Progenitor cell of endocrine pancreas (in vitro differentiated cells): ENCODE results near the gene CD44. TPM values are rescaled to one million over a fixed set of nuclear protein-coding genes. Genes with fewer than 3 reads are reported as not detected.

Experiments
- DNase-seq: peaks from one replicate; pipeline ENCODE4 v3.0.0; 2021; ENCODE audit warnings: low spot score; ENCODE audit not compliant: unreplicated experiment
- H3K27ac Mint-ChIP-seq: 2 replicates; pipeline ENCODE4 v1.8.0; 2021; ENCODE audit warnings: mild to moderate bottlenecking, moderate library complexity, mixed read lengths
- H3K27me3 Mint-ChIP-seq: 2 replicates; pipeline ENCODE4 v1.8.0; 2021; ENCODE audit warnings: mixed read lengths
- H3K36me3 Mint-ChIP-seq: 2 replicates; pipeline ENCODE4 v1.8.0; 2022; ENCODE audit warnings: mixed read lengths; ENCODE audit not compliant: insufficient read depth
- H3K4me1 Mint-ChIP-seq: 2 replicates; pipeline ENCODE4 v1.8.0; 2021; ENCODE audit warnings: low read depth, mixed read lengths
- H3K4me3 Mint-ChIP-seq: 2 replicates; pipeline ENCODE4 v1.8.0; 2021; ENCODE audit warnings: low read depth, mild to moderate bottlenecking, moderate library complexity, mixed read lengths
- H3K9me3 Mint-ChIP-seq: 2 replicates; pipeline ENCODE4 v1.8.0; 2021; ENCODE audit warnings: low read depth, mixed read lengths
- total RNA-seq: library from RNA; stranded (reverse); gene quantifications from 2 replicates; pipeline ENCODE4 v1.2.1, GENCODE V29; 2021
- TF ChIP-seq, protein P1 (sequence below): fragments of 200-600 bp; sonication (generic); IDR thresholded peaks from one replicate; pipeline ENCODE4 v1.5.0; 2021; ENCODE audit warnings: antibody characterized with exemption, mild to moderate bottlenecking; ENCODE audit not compliant: unreplicated experiment

CD44 gene
- total RNA-seq, 1 donor from 2014 or later: 1.9 TPM

DNA sequence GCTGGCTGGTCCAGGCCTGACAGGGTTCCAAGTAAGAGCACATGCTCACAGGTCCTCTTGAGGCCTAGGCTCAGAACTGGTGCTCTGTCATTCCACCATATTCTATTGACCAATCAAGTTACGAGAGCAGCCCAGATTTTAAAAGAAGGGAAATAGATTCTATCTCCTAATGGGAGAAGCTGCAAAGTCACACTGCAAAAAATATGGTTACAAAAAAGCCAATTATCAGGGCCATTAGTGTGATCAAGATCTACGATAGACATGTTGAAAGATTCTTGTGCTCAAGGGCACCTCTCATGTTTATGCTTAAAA lies 96.1 kb downstream of the CD44 start:
- TF ChIP-seq, protein P1, sequence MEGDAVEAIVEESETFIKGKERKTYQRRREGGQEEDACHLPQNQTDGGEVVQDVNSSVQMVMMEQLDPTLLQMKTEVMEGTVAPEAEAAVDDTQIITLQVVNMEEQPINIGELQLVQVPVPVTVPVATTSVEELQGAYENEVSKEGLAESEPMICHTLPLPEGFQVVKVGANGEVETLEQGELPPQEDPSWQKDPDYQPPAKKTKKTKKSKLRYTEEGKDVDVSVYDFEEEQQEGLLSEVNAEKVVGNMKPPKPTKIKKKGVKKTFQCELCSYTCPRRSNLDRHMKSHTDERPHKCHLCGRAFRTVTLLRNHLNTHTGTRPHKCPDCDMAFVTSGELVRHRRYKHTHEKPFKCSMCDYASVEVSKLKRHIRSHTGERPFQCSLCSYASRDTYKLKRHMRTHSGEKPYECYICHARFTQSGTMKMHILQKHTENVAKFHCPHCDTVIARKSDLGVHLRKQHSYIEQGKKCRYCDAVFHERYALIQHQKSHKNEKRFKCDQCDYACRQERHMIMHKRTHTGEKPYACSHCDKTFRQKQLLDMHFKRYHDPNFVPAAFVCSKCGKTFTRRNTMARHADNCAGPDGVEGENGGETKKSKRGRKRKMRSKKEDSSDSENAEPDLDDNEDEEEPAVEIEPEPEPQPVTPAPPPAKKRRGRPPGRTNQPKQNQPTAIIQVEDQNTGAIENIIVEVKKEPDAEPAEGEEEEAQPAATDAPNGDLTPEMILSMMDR: no peak
- no peak for DNase-seq
- H3K36me3 Mint-ChIP-seq: no peaks in the 10 kb centered on the region
- peaks cover 5% of the 10 kb centered on the region for H3K4me1 Mint-ChIP-seq
- H3K9me3 Mint-ChIP-seq: no peaks in the 10 kb centered on the region
- no peak overlapping the region for H3K27ac Mint-ChIP-seq
- H3K4me3 Mint-ChIP-seq: no peak overlapping the region
- H3K27me3 Mint-ChIP-seq: peaks cover 6% of the 10 kb centered on the region

DNA sequence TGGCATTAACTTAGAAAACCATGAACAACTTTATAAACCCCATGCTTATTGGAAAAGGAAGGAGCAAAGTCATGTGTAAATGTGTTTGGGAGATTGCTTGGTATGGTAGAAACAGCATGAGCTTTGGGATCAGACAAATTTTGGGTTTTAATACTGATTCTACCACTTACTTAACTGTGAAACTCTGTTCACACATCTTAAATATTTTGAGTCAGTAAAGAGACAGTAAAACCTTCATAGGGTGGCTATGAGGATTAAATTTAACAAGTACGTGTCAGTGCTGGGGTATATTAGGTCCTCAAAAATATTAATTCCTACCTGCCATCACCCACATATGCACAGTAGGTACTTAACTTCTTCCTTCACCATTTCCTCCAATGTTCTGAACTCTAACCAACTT lies 96.5 kb downstream of the CD44 start:
- H3K27me3 Mint-ChIP-seq: peaks cover 7% of the 10 kb centered on the region
- H3K4me3 Mint-ChIP-seq: no peak overlapping the region
- no peak overlapping the region for H3K27ac Mint-ChIP-seq
- TF ChIP-seq, protein P1: no peak
- H3K9me3 Mint-ChIP-seq: no peaks in the 10 kb centered on the region
- peaks cover 5% of the 10 kb centered on the region for H3K4me1 Mint-ChIP-seq
- DNase-seq: no peak
- no peaks in the 10 kb centered on the region for H3K36me3 Mint-ChIP-seq

DNA sequence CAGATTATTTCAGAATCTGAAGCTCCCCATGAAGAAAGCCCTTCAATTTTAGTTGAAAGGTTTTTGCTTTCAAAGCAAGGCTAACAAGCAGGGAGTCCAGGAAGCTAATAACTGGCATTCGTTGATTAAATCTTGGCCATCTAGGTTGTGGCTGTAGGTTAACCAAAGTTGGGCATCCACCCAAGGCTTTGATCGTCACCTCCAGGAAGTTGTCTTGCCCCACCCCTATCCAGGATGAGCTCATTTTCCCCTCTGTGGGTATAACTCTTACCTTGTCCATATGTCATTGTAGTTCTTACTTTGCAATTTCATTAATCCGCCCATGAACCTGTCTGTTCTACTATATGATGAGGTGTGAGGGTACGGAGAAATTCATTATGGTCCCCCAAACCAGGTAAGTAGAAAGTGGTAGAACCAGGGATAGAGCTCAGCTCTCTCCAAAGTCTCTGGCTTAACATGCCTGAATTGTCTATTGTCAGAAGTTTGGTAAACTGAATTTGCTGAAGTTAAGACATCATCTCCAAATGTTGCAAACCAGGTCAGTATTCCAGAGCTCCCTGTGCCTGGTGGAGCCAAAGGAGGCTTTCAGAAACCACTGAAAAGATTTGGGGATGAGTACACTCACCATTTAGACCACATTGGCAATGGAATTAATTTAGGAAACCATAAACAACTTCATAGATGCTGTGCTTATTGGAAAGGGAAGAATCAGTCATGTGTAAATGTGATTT lies 97.1 kb downstream of the CD44 start:
- no peak for DNase-seq
- Mint-ChIP-seq H3K4me1 (peaks cover 5% of the 10 kb centered on the region), H3K27me3 (peaks cover 8% of the 10 kb centered on the region), H3K36me3 (no peaks in the 10 kb centered on the region), H3K4me3 (no peak overlapping the region), H3K27ac (no peak overlapping the region), H3K9me3 (no peaks in the 10 kb centered on the region)
- TF ChIP-seq, protein P1: no peak

DNA sequence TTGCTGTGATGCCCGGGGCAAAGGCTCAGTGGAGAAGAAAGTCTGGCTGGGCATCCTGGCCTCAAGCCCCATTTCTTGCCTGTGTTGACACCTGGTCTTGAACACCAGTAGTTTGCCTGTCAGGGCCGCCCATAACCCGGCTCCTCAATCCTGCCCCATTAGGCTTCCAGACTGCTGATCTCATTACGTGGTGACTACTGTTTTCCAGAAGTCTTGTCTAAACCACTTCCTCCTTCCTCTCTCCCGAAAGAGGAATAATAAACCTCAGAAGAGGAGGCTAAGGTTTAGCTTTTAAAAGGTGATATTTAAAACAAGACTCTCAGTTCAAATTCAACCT lies 97.7 kb downstream of the CD44 start:
- no peak overlapping the region for H3K4me3 Mint-ChIP-seq
- H3K9me3 Mint-ChIP-seq: no peaks in the 10 kb centered on the region
- peaks cover 5% of the 10 kb centered on the region for H3K4me1 Mint-ChIP-seq
- H3K27ac Mint-ChIP-seq: no peak overlapping the region
- peaks cover 11% of the 10 kb centered on the region for H3K27me3 Mint-ChIP-seq
- TF ChIP-seq, protein P1: no peak
- H3K36me3 Mint-ChIP-seq: no peaks in the 10 kb centered on the region
- DNase-seq: no peak

DNA sequence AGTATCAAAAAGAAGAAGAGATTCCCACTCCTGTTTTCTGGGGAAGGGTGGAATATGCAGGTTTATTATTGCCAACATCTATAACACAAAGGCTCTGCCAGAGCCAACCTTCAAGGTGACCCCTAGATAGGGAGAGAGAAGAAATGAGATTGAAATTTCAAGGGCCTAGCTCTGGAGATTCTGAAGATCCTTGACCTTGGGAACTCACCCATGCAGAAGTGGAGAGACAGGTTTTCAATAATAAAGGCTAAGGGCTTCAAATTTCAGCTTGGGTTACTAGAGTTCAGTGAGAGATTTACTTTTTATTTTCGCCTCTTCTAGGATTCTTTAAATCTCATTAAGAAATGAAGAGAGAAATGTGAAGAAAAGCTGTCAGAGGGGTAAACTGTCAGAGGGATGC lies 98.4 kb downstream of the CD44 start:
- Mint-ChIP-seq H3K27ac (no peak overlapping the region), H3K9me3 (no peaks in the 10 kb centered on the region), H3K4me3 (no peak overlapping the region), H3K4me1 (peaks cover 5% of the 10 kb centered on the region), H3K27me3 (peaks cover 11% of the 10 kb centered on the region), H3K36me3 (no peaks in the 10 kb centered on the region)
- TF ChIP-seq, protein P1: no peak
- no peak for DNase-seq
